Measurements from ENCODE around the gene SYT1. TPM values are rescaled to one million over a fixed set of nuclear protein-coding genes. Genes with fewer than 3 reads are reported as not detected.
A peak's percentile ranks its signal among the peaks of the same experiment; 100 is the strongest.

SYT1 gene
- total RNA-seq, 6 experiments from 2014 or later: 3.5 to 10.5 (median 9.1) TPM

- no peak overlapping the region for H3K4me3 Mint-ChIP-seq
- H3K4me1 Mint-ChIP-seq (ENCODE audit: low read depth): peaks cover 14% of the 10 kb centered on the region
- no peak overlapping the region for H3K27ac Mint-ChIP-seq
- DNase-seq: no peak
- H3K36me3 Mint-ChIP-seq (ENCODE audit: low read depth): no peaks in the 10 kb centered on the region
- H3K9me3 Mint-ChIP-seq: no peaks in the 10 kb centered on the region
- TF ChIP-seq, protein P1, sequence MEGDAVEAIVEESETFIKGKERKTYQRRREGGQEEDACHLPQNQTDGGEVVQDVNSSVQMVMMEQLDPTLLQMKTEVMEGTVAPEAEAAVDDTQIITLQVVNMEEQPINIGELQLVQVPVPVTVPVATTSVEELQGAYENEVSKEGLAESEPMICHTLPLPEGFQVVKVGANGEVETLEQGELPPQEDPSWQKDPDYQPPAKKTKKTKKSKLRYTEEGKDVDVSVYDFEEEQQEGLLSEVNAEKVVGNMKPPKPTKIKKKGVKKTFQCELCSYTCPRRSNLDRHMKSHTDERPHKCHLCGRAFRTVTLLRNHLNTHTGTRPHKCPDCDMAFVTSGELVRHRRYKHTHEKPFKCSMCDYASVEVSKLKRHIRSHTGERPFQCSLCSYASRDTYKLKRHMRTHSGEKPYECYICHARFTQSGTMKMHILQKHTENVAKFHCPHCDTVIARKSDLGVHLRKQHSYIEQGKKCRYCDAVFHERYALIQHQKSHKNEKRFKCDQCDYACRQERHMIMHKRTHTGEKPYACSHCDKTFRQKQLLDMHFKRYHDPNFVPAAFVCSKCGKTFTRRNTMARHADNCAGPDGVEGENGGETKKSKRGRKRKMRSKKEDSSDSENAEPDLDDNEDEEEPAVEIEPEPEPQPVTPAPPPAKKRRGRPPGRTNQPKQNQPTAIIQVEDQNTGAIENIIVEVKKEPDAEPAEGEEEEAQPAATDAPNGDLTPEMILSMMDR (IDR thresholded peaks at IDR 0.05): no peak
- H3K27me3 Mint-ChIP-seq (ENCODE audit: insufficient read depth): 0 out of 2 replicates have a peak, but pooled peaks cover 3% of the 10 kb centered on the region
Measured at GRCh38 chr12:78891646-78892353, 27.2 kb downstream of the SYT1 start.

- no peak for DNase-seq
- no peaks in the 10 kb centered on the region for H3K9me3 Mint-ChIP-seq
- TF ChIP-seq, protein P1 (IDR thresholded peaks at IDR 0.05): no peak
- no peaks in the 10 kb centered on the region for H3K27me3 Mint-ChIP-seq (ENCODE audit: insufficient read depth)
- H3K36me3 Mint-ChIP-seq (ENCODE audit: low read depth): no peaks in the 10 kb centered on the region
- peaks cover 5% of the 10 kb centered on the region; the same call in 1 of the 2 replicates for H3K4me1 Mint-ChIP-seq (ENCODE audit: low read depth)
- H3K27ac Mint-ChIP-seq: no peak overlapping the region; the same call in 1 of the 2 replicates
- no peak overlapping the region for H3K4me3 Mint-ChIP-seq
Measured at GRCh38 chr12:78898416-78898815, 33.8 kb downstream of the SYT1 start.

DNA sequence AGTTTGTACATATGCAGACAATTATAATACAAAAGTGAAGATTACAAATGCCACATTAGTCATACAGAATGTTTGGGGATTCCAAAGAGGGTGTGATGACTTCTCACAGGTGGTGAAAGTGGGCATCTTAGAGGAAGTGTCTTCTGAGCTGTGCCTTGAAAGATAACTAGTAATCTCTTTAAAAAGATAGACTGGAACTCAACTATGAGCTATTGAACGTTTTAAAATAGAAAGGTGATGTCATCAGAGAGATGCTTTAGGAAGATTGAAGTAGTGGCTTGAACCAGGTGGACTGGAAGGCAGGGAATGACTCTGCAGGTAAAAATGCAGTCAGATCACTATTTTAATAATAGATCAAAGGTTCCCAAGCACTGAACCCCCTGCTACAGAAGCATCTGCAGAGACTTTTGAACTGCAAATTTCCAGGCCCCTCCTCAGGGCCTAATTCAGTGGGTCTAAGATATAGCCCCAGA, 50.3 kb downstream of the SYT1 start:
- H3K4me3 Mint-ChIP-seq: no peak overlapping the region
- peaks cover 10% of the 10 kb centered on the region for H3K4me1 Mint-ChIP-seq (ENCODE audit: low read depth)
- no peak for DNase-seq
- TF ChIP-seq, protein P1 (IDR thresholded peaks at IDR 0.05): no peak
- H3K36me3 Mint-ChIP-seq (ENCODE audit: low read depth): no peaks in the 10 kb centered on the region
- H3K9me3 Mint-ChIP-seq: no peaks in the 10 kb centered on the region
- H3K27ac Mint-ChIP-seq: no peak overlapping the region
- no peaks in the 10 kb centered on the region; the same call in 1 of the 2 replicates for H3K27me3 Mint-ChIP-seq (ENCODE audit: insufficient read depth)

DNA sequence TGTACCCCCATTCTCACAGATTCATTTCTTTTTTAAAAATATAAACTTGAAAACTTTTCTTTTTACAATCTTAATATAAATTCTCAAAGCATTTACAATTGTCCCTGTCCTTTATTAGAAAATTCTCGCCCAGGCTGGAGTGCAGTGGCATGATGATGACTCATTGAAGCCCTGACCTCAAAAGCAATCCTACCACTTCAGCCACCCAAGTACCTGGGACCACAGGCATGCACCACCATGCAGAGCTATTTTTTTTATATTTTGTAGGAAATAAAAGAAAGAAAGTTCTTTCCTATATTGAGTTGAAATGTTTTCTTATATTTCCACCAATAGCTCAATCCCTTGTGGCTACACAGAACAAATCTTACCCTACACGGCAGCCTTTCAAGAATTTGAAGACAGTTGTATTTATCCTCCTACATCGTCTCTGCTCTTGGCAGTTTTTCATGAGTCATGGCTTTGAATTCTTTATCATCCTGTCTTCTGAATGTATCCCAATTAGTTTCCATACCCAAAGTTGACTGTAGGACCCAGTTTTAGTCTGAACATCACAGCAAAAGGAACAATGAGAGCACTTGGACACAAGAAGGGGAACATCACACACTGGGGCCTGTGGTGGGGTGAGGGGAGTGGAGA, 52.4 kb downstream of the SYT1 start:
- no peak for DNase-seq
- peaks cover 10% of the 10 kb centered on the region for H3K4me1 Mint-ChIP-seq (ENCODE audit: low read depth)
- H3K27ac Mint-ChIP-seq: peak overlapping the region; percentile 7; the same call in 1 of the 2 replicates
- no peaks in the 10 kb centered on the region; the same call in 1 of the 2 replicates for H3K27me3 Mint-ChIP-seq (ENCODE audit: insufficient read depth)
- H3K36me3 Mint-ChIP-seq (ENCODE audit: low read depth): no peaks in the 10 kb centered on the region
- H3K9me3 Mint-ChIP-seq: no peaks in the 10 kb centered on the region
- TF ChIP-seq, protein P1 (IDR thresholded peaks at IDR 0.05): no peak
- H3K4me3 Mint-ChIP-seq: no peak overlapping the region

DNA sequence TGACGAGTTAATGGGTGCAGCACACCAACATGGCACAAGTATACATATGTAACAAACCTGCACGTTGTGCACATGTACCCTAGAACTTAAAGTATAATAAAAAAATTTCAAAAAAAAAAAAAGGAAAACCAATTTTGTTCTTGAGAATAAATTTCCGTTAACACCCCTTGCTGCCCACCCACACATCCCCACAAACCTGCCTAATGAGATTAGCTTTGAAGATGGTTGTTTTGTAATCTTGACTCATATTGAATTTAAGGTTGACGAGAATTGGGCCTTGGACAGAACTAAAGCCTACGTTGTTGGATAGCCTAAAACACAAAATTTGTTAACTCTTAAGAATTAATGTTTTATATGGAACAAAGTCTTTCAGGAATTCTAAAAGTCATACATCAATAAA, 52.9 kb downstream of the SYT1 start:
- Mint-ChIP-seq H3K36me3 (ENCODE audit: low read depth) (no peaks in the 10 kb centered on the region), H3K9me3 (no peaks in the 10 kb centered on the region), H3K27me3 (ENCODE audit: insufficient read depth) (no peaks in the 10 kb centered on the region; the same call in 1 of the 2 replicates), H3K27ac (no peak overlapping the region), H3K4me3 (no peak overlapping the region), H3K4me1 (ENCODE audit: low read depth) (peaks cover 10% of the 10 kb centered on the region)
- TF ChIP-seq, protein P1 (IDR thresholded peaks at IDR 0.05): no peak
- no peak for DNase-seq
